ENCODE data around the gene CORO1C.

Gene CORO1C

DNA sequence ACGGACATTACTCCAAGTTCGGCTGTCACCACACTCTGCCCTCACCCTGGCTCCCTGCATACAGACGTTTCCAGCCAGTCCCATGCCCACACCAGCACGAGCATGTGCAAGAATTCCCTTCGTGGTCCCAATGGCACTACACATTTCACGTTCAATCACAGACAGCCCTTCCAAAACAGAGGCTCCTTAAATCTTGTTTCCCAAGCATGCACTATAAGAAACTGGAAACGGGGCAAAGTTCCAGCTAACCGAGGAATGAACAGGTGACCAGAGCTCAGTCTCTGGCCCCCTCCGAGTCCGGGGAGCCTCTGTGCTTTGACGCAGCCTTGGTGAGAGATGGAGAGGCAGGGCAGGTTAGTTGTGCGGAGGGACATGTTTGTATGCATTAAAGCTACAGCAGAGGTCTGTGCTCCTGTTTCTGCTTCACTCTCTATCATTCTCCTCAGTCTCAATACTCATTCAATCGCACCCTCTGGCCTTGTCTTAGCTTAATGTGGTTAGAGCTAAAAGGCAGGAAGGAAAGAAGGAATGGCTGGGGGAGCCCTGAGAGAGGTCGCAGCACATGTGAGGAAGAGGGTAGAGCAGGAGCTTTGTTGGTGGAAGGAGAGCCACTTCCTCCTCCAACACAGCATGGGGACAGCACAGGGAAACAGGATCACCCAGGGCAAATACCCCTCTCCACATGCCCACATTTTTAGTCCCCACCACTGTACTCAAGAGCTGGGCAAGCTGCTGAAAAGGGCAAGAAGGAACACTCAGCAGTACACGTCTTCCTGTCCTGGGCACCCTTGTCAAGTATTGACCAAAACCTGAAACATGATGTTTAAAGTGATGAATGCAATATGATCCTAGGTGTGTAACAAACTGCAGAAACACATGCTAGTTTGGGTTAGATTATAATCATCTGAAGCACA, 85.4 kb downstream of the CORO1C start:
- peak overlapping the region; percentile 77 for H3K4me3 Mint-ChIP-seq

DNA sequence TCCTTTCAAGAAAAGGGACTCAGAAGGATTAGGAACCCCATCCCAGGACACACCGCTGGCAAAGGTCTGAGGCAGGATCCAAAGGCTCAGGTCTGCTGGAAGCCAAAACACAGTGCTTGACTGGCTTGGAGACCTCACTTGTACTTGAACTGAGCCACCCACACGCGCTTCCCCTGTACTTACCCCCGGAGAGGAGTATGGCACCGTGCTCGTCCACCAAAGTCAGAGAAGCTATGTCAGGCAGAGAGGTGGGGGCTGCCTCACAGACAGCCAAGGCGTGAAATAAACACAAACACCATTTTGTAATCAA, 86.6 kb downstream of the CORO1C start:
- Mint-ChIP-seq H3K36me3 (peaks cover 2% of the 10 kb centered on the region), H3K9me3 (no peaks in the 10 kb centered on the region), H3K27me3 (no peaks in the 10 kb centered on the region), H3K27ac (no peak overlapping the region), H3K4me1 (peaks cover 45% of the 10 kb centered on the region), H3K4me3 (no peak overlapping the region)

More for the DNA sequence above, 85.4 kb downstream of the CORO1C start:
- peak overlapping the region; percentile 97 for H3K27ac Mint-ChIP-seq
- H3K36me3 Mint-ChIP-seq: peaks cover 2% of the 10 kb centered on the region
- peaks cover 38% of the 10 kb centered on the region for H3K4me1 Mint-ChIP-seq
- no peaks in the 10 kb centered on the region for H3K27me3 Mint-ChIP-seq
- no peaks in the 10 kb centered on the region for H3K9me3 Mint-ChIP-seq

DNA sequence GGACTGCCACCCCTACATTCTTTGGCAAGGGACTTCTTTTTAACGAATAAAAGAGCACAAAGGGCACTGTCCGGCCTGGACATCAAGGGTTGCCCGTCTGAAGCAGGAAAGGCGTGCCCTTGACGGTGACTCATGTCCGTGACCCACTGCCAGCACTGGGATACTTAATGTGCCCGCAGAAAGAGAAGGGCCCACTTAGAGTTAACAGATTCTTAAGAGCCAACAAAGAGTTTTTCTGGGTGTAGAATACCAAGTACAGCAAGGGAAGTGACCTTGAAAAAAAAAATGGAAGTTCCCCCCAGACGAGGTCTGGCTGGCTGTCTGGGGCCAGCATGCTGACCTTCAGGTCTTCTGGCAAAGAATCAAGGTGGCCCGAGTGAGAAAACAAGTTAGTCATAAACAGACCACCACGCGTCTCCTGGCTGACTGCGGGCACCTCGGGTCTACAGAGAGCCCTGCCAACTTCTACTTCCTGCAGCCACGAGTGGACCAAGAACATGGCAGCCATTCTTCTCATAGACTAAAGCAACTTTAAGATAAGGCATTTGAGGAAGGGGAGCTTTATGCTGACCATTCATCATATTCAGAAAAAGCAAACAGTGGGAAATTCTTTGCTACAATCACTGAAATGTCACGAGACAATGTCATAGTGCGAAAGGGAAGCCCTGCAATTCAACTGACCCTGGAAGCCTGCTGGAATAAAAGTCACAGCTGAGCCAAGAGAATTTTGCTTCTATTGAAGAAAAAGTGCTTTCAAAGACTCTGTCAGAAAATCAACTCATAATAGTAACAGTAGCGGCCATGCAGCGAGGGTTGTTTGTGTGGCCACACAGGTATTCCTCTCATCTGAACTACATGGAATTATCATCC, 87.1 kb downstream of the CORO1C start:
- peak overlapping the region; percentile 68 for H3K27ac Mint-ChIP-seq
- H3K4me3 Mint-ChIP-seq: no peak overlapping the region
- peaks cover 2% of the 10 kb centered on the region for H3K36me3 Mint-ChIP-seq
- peaks cover 44% of the 10 kb centered on the region for H3K4me1 Mint-ChIP-seq
- H3K9me3 Mint-ChIP-seq: no peaks in the 10 kb centered on the region
- no peaks in the 10 kb centered on the region for H3K27me3 Mint-ChIP-seq

DNA sequence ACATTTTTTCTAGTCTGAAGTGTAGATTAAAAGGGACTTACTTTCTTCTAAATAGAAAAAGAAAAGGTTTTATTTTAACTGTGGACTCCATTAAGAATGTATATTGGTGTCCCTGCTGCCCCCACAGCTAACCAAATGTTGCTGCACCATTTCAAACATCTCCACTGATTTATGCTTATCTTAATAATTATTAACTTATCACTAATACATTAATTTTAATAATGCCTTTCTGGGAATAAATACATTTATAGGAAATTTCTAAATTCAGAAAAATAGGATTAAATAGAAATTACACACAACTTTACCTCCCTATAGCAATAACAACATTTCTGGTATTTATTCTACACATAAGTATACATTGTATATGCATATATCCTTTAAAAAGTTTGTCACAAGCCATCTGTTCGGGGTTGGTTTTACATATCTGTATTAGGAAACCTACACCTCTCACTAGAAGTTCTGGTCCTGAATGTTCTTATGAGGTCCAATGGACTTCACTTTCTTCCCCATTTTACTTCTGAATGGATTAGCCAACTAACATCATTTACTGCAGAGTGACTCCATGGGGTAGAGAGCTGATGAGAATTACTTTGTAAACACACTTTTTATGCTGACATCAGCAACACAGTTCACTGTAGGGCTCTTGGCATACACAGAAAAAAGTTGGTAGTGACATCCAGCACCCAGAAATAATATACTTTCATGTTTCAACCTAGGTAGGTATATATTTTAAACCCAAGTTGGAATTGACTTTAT, 88.2 kb downstream of the CORO1C start:
- no peaks in the 10 kb centered on the region for H3K9me3 Mint-ChIP-seq
- H3K4me3 Mint-ChIP-seq: no peak overlapping the region
- peaks cover 41% of the 10 kb centered on the region for H3K4me1 Mint-ChIP-seq
- no peaks in the 10 kb centered on the region for H3K27me3 Mint-ChIP-seq
- H3K36me3 Mint-ChIP-seq: peaks cover 2% of the 10 kb centered on the region
- no peak overlapping the region for H3K27ac Mint-ChIP-seq

DNA sequence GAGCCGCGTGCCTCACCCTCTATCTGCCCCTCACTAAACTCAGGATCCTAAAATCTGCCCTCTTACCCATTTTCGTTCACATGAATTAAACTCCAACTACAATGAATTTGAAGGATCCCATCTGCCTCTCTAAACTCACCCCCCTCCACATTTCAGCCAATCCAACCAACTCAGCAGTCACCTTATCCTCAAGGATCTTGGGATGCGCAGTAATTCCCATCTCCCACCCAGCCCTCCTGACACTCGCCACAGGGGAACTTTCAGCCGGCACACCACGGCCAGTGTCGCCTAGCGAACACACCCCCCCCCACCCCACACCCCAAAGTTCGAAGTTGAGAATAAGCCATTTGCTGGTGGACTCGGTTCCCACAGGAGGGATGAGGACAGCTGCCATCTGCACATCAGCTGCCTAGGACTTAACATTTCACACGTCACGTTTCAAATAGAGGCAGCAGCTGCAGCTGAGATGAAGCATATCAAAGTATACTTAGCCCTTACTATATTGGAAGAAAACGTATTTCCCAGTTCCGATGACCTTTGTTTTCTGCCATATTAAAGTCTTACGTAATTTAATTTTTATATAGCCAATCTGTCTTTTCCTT, 88.9 kb downstream of the CORO1C start:
- peaks cover 2% of the 10 kb centered on the region for H3K36me3 Mint-ChIP-seq
- no peak overlapping the region for H3K27ac Mint-ChIP-seq
- no peaks in the 10 kb centered on the region for H3K27me3 Mint-ChIP-seq
- H3K9me3 Mint-ChIP-seq: no peaks in the 10 kb centered on the region
- H3K4me1 Mint-ChIP-seq: peaks cover 43% of the 10 kb centered on the region
- no peak overlapping the region for H3K4me3 Mint-ChIP-seq

DNA sequence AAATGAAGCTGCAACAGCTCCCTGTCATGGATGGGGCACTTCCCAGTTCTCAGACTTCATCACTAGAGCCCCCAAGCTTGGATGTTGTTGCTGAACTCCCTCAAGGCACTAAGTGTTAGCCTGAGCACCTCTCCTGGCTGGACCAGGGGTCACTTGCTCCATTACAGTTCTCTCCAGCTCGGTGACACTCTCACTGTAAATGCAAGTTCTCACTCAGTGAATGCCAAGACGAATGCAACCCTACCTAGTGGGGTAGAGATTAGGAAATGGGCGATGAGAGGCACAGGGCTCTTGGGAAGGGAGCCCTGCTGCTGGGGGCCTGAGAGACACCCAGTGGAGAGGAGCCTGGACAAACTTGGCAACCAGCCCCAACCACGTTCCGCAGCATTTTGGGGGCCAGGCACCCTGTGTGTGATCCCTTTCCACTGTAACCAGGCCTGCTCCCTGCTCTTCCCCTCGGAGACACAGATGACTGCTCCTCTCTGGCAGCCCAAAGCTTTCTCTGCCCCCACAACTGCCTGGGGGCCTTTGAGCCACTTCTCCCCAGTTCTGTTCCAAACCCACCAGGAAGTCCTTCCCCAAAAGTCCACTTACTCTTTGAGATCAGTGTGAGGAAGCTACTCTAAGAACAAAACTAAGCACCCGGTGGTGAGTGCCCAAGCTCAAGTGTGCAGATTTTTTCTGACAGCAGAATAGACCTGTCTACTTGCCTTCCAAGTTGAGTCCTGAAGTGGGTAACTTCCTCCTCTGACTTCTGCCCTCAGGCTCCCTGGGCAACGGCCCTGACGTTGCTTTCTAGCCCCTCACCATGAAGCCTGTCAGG, 89.7 kb downstream of the CORO1C start:
- Mint-ChIP-seq H3K27ac (no peak overlapping the region), H3K4me3 (no peak overlapping the region), H3K36me3 (peaks cover 2% of the 10 kb centered on the region), H3K27me3 (no peaks in the 10 kb centered on the region), H3K9me3 (no peaks in the 10 kb centered on the region), H3K4me1 (peaks cover 42% of the 10 kb centered on the region)

DNA sequence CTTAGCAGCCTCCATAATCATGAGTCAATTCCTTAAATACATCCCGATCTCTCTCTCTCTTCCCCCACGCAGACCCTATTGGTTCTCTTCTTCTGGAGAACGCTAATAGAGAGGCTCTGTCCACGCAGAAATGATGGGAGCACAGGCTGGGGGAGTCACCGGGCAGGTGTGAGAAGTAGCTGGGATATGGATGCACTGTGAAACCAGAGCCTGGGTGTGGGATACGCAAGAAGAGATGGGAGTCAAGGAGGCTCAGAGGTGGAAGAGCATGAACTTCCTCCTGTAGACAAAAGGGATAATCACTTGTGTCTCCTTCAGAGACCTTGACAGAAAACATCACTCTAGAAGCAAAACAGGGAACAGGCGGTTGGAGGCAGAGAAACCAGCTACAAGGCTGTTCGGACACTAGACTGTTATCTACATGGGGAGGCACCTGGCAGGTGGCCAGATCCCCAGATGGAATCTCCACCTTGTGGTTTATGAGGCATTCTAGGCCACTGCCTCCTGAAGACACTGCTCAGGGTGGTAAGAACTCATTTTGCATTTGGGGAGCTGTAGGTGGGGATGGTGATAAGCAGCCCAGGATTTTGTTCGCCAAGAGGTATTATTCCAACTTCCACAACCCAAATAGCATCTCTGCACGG, 90.4 kb downstream of the CORO1C start:
- H3K36me3 Mint-ChIP-seq: no peaks in the 10 kb centered on the region
- H3K4me1 Mint-ChIP-seq: peaks cover 40% of the 10 kb centered on the region
- H3K27me3 Mint-ChIP-seq: no peaks in the 10 kb centered on the region
- H3K9me3 Mint-ChIP-seq: no peaks in the 10 kb centered on the region
- no peak overlapping the region for H3K4me3 Mint-ChIP-seq
- no peak overlapping the region for H3K27ac Mint-ChIP-seq

DNA sequence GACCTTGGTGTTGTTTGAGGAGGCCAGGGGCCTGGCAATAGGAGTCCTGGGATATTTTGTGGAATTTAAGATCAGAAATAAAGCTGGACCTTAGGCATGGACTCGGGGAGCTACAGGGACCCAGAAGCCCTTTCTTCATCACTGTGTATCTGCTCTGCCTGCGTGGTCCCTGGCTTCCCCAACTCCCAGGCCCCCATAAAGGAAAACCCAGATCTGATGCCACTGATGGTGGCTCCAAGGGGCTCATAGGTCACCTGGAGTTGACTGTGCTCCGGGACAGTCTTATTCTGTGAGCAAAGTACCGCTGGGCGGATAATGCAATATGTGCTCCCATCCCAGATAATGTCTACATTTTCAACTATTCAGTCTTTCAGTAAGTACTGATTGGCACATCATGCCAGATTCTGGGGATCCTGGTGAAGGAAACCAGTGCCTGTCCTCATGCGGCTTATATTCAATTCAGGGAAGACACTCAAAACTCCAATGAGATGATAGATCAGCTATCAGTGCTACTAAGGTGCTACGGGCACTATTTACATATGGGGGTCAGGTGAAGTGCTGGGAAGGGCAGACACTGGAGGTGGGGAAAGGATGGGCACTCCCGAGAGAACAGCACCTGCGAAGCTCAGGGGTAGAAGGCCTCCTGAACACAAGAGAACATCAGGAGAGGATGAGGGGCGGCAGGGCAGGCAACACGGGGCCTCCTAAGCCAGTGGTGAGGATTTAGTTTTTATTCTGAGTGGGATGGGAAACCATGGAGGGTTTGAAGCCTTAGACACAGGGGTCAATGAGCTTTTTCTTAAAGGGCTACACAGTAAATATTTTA, 92.1 kb downstream of the CORO1C start:
- H3K27me3 Mint-ChIP-seq: no peaks in the 10 kb centered on the region
- no peak overlapping the region for H3K27ac Mint-ChIP-seq
- no peaks in the 10 kb centered on the region for H3K36me3 Mint-ChIP-seq
- no peak overlapping the region for H3K4me3 Mint-ChIP-seq
- H3K9me3 Mint-ChIP-seq: no peaks in the 10 kb centered on the region
- peaks cover 44% of the 10 kb centered on the region for H3K4me1 Mint-ChIP-seq

DNA sequence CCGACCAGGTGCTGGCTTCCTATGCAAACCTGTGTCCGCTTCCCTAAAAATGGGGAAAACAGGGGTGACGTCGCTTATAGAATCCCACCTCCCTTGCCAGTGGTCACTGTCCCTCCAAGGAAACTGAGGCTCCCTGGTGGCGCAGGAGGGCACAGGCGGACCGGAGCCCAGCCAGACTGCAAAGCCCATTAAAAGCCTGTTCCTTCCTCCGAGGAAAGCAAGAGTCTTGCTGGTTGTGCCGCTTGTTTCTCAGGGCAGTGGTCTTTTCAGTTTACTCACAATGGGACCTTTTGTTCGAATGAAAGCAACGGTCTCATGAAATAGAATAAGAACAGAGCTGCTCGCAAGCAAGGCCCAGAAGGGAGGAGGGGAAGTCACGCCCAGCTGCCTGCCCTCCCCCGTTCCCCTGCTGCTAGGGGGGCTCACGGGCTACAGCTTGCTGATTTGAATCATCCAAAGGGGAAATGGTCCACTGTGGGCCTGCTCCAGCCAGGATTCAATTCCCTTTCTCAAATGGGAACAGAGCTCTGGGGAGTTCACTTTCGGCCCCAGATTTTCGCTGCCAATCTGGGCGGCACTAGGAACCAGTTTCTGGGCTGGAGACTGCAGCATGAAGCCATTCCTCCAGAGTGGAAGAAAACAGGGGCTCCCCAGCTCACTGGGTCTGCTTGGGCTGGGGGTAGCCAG, 93.0 kb downstream of the CORO1C start:
- Mint-ChIP-seq H3K27ac (no peak overlapping the region), H3K4me1 (peaks cover 53% of the 10 kb centered on the region), H3K9me3 (no peaks in the 10 kb centered on the region), H3K36me3 (no peaks in the 10 kb centered on the region), H3K27me3 (no peaks in the 10 kb centered on the region), H3K4me3 (no peak overlapping the region)

DNA sequence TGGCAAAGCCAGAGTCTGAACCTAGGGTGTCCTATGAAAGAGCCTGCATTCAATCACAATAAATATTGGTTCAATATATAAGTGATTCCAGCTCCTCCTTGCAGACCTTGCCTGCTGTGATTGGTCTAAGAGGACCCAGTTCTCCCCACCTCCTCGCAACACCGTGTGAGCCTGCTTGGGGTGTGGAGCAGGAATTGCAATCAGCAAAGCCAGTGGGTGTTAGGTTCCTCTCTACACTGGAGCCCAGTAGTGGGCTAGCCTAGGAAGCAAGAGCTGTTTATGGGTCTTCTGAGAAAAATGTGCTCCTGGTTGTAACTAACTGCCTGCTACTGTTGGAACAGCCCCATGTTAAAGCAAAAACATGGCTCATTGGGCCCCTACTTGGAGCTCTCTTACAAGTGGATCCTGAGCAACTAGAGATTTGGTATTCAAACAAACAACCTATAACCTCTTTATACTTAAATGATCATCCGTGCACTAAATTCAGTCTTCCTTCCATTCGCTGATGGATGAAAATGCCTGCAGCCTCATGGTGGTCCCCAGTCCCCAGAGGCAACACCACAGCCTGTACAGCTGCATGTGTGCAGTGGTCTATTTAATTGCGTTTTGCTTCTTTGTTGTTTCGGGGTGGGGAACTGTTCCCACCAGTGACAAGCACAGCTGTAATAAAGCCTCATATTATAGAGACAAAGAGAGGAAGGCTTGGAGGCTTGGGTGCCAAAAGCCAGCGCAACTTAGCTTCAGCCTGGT, 93.9 kb downstream of the CORO1C start:
- H3K4me1 Mint-ChIP-seq: peaks cover 59% of the 10 kb centered on the region
- H3K27me3 Mint-ChIP-seq: no peaks in the 10 kb centered on the region
- no peak overlapping the region for H3K27ac Mint-ChIP-seq
- H3K9me3 Mint-ChIP-seq: no peaks in the 10 kb centered on the region
- H3K36me3 Mint-ChIP-seq: no peaks in the 10 kb centered on the region
- H3K4me3 Mint-ChIP-seq: no peak overlapping the region

DNA sequence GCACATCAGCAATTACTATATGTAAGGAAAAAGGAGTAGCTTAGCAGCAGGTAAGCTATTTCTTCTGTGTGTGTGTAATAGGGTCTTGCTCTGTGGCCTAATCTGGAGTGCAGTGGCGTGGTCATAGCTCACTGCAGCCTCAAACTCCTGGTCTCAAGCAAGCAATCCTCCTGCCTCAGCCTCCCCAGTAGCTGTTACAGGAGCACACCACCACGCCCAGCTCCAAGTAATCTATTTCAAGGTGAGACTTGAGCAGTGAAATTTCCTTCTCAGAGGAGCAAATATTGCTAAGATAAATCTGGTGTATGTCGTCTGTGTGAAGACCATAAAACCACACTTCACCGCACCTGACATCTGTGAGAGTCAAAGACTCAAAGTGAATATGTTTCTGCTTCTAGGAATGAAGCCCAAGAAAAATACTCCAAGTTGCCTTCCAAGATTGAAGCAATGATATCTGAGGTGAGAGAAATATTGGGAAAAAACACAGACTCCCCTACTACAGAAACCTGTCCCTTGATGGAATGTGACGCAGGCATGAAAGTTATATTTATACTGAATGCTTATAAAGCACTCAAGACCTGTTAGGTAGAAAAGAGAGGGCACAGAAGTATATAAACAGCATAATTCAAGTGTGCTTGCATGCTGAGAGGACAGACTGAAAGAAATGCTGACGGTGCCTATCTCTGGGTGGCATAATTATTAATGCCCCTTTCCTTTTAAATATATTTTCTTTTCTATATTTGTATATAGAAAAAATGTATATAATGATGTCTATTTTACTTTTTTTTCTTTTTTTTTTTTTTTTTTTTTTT, 95.1 kb downstream of the CORO1C start:
- H3K27ac Mint-ChIP-seq: peak overlapping the region; percentile 80
- H3K27me3 Mint-ChIP-seq: no peaks in the 10 kb centered on the region
- peaks cover 4% of the 10 kb centered on the region for H3K36me3 Mint-ChIP-seq
- H3K4me3 Mint-ChIP-seq: peak overlapping the region; percentile 55
- no peaks in the 10 kb centered on the region for H3K9me3 Mint-ChIP-seq
- peaks cover 70% of the 10 kb centered on the region for H3K4me1 Mint-ChIP-seq

All from activated naive CD4-positive, alpha-beta T cell treated with anti-CD3 and anti-CD28 coated beads, Interleukin-2, amount 50 U/mL, for 24 hours (primary cell).